ENCODE measurements around the gene RHOBTB3.

RHOBTB3 gene

DNA sequence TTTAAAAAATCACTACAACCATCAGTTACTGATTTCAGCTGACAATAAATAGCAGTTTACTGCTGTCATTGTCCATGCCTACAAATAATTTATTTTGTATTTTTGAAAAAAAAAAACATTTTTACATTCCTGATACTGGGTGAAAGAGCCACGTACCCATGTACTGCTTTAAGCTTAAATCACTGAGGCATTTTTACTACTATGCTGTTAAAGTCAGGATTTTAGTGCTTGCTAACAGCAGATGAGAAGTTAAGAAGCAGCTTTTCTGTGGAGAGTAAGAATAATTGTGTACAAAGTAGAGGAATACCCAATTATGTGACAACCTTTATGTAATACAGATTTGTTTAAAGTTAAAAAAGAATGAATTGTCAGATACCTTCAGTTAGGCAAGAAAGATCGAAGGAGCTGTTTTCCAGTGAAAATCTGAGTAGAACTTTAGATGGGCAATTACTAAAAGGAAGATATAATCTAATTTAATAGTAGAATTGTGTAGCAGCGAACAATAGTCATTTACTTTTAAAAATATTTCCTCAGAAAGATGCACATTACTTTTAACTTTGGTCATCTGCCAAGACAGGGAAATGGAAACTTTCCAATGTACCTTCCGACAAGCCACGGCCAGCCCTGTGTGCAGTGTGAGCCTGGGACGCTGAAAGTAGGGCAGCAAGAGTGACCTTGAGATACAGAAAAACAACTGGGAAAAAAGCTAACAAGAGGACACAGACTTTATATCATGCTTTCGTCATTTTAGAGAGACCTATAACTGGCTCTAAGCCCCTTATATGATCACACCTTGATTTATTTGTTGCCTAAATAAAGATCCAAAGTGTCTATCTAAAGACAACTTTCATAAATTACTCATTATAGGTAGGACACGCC lies 39.9 kb downstream of the RHOBTB3 start:
- DNase-seq (ENCODE audit: low spot score in 2 of 2) (no peak), ATAC-seq (replicated peaks; ENCODE audit: extremely low read depth, poor library complexity, severe bottlenecking) (no peak)
- Mint-ChIP-seq H3K9me3 (no peaks in the 10 kb centered on the region), H3K4me1 (peaks cover 5% of the 10 kb centered on the region), H3K4me3 (no peak overlapping the region), H3K27ac (ENCODE audit: low read depth) (no peak overlapping the region), H3K36me3 (ENCODE audit: insufficient read depth) (no peaks in the 10 kb centered on the region), H3K27me3 (no peaks in the 10 kb centered on the region)

DNA sequence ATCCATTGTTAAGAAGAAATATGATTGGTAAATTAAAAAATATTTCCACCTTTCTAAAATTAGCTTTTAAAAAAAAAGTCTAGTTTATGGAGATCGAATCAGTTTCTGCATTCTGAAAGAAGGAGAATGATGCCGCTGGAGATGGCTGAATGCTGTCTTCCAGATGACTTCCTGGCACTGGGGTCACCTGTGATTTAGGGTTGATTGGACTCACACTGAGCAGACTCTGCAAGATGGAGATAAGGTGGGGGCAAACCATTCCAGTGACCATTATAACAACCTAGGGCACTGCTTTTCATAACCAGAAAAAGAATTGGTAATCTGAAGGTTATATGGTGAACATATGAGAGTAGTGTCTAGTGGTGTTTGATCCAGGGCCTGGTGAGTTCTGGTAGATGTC lies 40.8 kb downstream of the RHOBTB3 start:
- DNase-seq (ENCODE audit: low spot score in 2 of 2) (no peak), ATAC-seq (replicated peaks; ENCODE audit: extremely low read depth, poor library complexity, severe bottlenecking) (no peak)
- Mint-ChIP-seq H3K4me1 (peaks cover 5% of the 10 kb centered on the region), H3K27me3 (no peaks in the 10 kb centered on the region), H3K4me3 (no peak overlapping the region), H3K9me3 (no peaks in the 10 kb centered on the region), H3K36me3 (ENCODE audit: insufficient read depth) (no peaks in the 10 kb centered on the region), H3K27ac (ENCODE audit: low read depth) (no peak overlapping the region)

DNA sequence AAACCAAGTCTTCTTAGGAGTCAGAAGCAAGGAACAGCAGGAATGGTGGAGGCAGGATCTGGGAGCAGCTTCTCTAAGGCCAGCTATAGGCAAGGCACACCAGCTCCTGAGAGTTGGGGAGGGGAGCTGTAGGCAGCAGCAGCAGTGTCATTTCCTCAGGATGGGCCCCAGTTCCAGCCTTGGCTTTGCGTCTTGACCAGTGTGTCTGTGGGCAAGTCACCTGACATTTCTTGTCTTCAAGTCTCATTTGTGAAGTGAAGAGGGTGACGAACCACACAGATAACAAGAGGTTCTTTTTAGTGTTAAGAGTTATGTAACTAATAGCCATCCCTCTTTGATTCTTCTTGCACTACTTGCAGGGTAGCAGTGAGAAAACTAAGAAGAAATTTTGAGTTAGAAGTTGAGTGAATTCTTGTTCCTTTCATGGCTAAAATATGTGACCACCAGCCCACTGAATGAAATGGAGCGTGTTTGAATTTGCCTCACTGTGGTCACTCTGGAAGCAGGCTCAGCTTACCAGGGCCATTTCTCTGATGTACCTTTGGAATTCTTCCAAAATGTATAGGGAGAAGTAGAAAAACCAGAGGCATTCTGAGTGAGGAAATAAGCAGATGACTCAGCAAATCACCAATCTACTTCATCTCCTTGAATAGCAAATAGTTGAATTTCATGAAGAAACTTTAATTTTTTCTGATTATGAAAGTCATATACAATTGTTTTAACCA lies 42.4 kb downstream of the RHOBTB3 start:
- DNase-seq (ENCODE audit: low spot score in 2 of 2): no peak
- peak; percentile 60 for ATAC-seq (replicated peaks; ENCODE audit: extremely low read depth, poor library complexity, severe bottlenecking)

DNA sequence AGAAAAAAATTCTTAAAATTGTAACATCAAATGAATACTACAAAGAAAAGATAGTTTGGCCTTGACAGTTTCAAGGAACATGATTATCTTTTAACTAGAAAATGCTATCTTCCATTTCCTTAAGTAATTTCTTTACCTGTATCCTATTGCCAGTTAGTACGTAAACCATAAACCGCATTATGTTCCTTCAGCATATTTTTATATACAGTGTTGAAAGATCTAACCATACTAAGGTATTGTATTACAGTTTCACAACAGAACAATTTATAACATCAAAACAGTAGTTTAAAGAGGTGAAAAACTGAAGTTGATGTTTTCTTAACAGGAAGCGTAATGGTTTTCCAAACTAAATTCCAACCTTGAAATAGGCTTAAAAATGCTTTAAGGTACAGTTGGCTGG lies 46.3 kb downstream of the RHOBTB3 start:
- H3K4me3 Mint-ChIP-seq: no peak overlapping the region
- H3K36me3 Mint-ChIP-seq (ENCODE audit: insufficient read depth): no peaks in the 10 kb centered on the region
- DNase-seq (ENCODE audit: low spot score in 2 of 2) (no peak), ATAC-seq (replicated peaks; ENCODE audit: extremely low read depth, poor library complexity, severe bottlenecking) (no peak)
- H3K27me3 Mint-ChIP-seq: no peaks in the 10 kb centered on the region
- H3K9me3 Mint-ChIP-seq: no peaks in the 10 kb centered on the region
- H3K4me1 Mint-ChIP-seq: peaks cover 17% of the 10 kb centered on the region
- H3K27ac Mint-ChIP-seq (ENCODE audit: low read depth): no peak overlapping the region

More for the DNA sequence above, 42.4 kb downstream of the RHOBTB3 start:
- no peaks in the 10 kb centered on the region for H3K27me3 Mint-ChIP-seq
- no peak overlapping the region for H3K4me3 Mint-ChIP-seq
- H3K36me3 Mint-ChIP-seq (ENCODE audit: insufficient read depth): no peaks in the 10 kb centered on the region
- H3K9me3 Mint-ChIP-seq: no peaks in the 10 kb centered on the region
- no peak overlapping the region for H3K27ac Mint-ChIP-seq (ENCODE audit: low read depth)
- peaks cover 5% of the 10 kb centered on the region for H3K4me1 Mint-ChIP-seq

DNA sequence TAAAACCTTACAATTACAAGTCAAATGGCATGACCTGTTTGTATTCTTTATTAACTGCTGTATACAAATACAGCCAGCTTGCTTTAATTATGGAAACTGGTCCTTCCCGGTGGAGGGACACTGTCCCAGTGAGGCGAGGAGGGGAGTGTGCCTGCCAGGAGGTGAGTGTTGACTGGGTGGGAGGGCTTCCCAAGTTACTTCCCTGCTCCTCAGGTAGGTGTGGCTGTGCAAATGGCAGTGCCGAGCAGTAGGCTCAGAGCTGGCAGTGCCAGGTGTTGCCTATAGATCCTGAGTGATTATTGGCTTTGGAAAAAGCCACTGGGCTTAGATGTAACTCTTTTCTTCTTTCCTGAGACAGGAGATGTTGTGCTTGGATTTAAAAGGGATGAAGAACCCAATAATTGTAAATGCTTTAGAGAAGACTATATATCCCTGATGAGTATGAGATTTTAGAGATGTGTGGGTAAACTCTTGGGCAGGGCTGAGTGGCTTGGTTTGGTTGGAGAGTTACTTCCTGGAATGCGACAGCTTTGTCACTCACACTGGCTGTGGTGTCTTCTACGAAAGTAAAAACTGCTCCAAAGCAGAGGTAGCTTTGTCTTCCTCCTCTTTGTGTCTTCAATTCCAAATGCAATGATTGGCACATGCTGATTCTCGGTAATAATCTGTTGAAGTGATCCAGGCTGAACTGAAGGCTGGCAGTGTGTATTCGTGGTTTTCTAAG lies 47.7 kb downstream of the RHOBTB3 start:
- no peak overlapping the region for H3K27ac Mint-ChIP-seq (ENCODE audit: low read depth)
- no peak for DNase-seq (ENCODE audit: low spot score in 2 of 2)
- H3K4me3 Mint-ChIP-seq: no peak overlapping the region
- H3K4me1 Mint-ChIP-seq: peaks cover 12% of the 10 kb centered on the region
- no peaks in the 10 kb centered on the region for H3K36me3 Mint-ChIP-seq (ENCODE audit: insufficient read depth)
- H3K9me3 Mint-ChIP-seq: no peaks in the 10 kb centered on the region
- no peak for ATAC-seq (replicated peaks; ENCODE audit: extremely low read depth, poor library complexity, severe bottlenecking)
- H3K27me3 Mint-ChIP-seq: no peaks in the 10 kb centered on the region

DNA sequence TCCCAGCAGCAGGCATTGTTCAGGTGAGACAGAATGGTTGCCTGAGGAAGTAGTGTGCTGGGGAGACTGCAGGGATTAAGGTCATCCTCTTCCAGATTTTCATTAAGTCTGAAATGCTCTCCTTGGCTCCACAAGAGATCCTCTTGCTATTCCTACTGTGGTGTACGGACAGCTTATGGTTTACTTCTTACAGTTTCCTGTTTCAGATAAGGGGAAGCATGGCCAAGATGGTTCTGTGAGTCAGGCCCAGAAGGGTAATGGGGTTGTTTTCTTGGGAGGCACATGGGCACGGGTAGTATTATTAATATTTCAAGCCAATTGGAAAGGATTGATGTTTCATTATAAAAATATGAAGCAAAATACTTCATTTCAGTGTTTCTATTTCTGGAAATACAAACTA lies 48.5 kb downstream of the RHOBTB3 start:
- Mint-ChIP-seq H3K27me3 (no peaks in the 10 kb centered on the region), H3K4me3 (no peak overlapping the region), H3K27ac (ENCODE audit: low read depth) (no peak overlapping the region), H3K36me3 (ENCODE audit: insufficient read depth) (no peaks in the 10 kb centered on the region), H3K4me1 (peaks cover 12% of the 10 kb centered on the region), H3K9me3 (no peaks in the 10 kb centered on the region)
- DNase-seq (ENCODE audit: low spot score in 2 of 2): no peak
- ATAC-seq (replicated peaks; ENCODE audit: extremely low read depth, poor library complexity, severe bottlenecking): no peak

DNA sequence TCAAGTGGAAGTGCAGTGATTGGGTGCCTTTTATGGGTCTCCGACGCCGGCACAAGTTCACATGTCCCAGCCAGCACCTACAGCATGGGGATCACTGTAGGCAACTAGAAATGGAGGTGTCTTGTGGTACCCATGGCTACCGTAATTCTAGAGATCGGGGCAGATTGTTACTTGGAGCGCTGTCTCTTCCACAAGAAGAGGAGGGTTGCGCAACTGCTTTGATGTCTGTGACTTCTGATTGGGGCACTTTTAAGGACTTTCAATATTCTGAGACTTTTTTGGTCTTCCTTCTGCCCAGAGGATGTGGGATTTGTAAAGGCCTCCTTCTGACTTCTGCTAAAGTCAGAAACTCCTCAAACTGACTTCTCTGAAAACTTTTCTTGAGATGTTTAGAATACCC lies 49.5 kb downstream of the RHOBTB3 start:
- Mint-ChIP-seq H3K9me3 (no peaks in the 10 kb centered on the region), H3K4me1 (peaks cover 13% of the 10 kb centered on the region), H3K27ac (ENCODE audit: low read depth) (no peak overlapping the region), H3K4me3 (no peak overlapping the region), H3K36me3 (ENCODE audit: insufficient read depth) (no peaks in the 10 kb centered on the region), H3K27me3 (no peaks in the 10 kb centered on the region)
- no peak for DNase-seq (ENCODE audit: low spot score in 2 of 2)
- no peak for ATAC-seq (replicated peaks; ENCODE audit: extremely low read depth, poor library complexity, severe bottlenecking)

DNA sequence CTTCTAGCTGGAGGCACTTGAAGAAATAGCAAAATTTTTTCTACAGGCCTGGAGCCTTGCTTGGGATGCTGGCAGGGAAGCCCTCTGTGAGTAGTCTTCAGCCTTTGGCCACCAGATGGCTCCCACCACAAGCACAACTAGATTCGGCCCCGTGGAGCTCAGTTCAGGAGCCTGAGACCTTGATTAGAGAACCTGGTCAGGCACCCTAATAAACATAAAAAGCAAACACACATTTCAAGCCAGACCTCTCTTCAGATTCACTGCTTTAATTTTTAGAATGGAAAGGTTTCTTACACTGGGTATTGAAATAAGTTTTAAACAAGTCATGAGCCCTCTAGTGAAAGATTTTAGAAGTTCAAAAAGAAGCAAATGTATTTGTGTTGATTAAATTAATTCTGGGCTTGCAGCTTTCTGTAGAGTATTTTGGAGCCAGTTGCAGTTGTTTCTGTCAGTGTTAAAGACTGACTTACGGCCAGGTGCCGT lies 50.0 kb downstream of the RHOBTB3 start:
- no peak overlapping the region for H3K27ac Mint-ChIP-seq (ENCODE audit: low read depth)
- peak overlapping the region; percentile 20 for H3K4me3 Mint-ChIP-seq
- no peaks in the 10 kb centered on the region for H3K36me3 Mint-ChIP-seq (ENCODE audit: insufficient read depth)
- H3K27me3 Mint-ChIP-seq: no peaks in the 10 kb centered on the region
- peaks cover 18% of the 10 kb centered on the region for H3K4me1 Mint-ChIP-seq
- no peaks in the 10 kb centered on the region for H3K9me3 Mint-ChIP-seq
- DNase-seq (ENCODE audit: low spot score in 2 of 2): peak; percentile 49 to 53
- ATAC-seq (replicated peaks; ENCODE audit: extremely low read depth, poor library complexity, severe bottlenecking): peak; percentile 81

DNA sequence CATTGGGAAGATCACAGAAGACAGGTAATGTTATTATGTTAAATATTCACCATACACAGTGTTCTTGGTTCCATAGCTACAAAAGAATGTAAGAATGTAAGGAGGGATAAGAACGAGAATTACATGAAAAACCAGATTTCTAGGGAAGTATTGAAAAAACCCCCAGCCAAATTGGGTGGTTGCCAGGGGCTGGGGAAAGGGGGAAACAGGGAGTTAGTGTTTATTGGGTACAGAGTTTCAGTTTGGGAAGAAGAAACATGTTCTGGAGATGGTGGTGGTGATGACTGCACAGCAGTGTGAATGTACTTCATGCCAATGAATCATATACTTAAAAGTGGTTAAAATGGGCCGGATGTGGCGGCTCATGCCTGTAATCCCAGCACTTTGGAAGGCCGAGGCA lies 51.0 kb downstream of the RHOBTB3 start:
- Mint-ChIP-seq H3K4me1 (peaks cover 18% of the 10 kb centered on the region), H3K27ac (ENCODE audit: low read depth) (no peak overlapping the region), H3K27me3 (no peaks in the 10 kb centered on the region), H3K4me3 (no peak overlapping the region), H3K9me3 (no peaks in the 10 kb centered on the region), H3K36me3 (ENCODE audit: insufficient read depth) (peaks cover 1% of the 10 kb centered on the region)
- ATAC-seq (replicated peaks; ENCODE audit: extremely low read depth, poor library complexity, severe bottlenecking) (no peak), DNase-seq (ENCODE audit: low spot score in 2 of 2) (no peak)

DNA sequence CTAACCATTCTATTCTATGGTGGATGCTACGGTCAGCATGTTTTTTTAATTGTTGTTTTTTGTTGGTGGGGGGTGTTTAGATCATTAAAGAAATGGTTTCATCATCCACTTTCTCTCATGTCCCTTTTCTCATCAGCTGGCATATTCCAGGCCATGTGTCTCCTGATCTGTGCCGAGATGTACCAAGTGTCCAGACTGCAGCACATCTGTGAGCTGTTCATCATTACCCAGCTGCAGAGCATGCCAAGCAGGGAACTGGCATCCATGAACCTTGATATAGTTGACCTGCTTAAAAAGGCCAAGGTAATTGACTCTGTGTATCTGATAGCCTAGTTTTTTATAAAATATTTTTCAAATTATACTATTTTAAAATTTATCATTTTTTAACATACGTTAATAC lies 52.5 kb downstream of the RHOBTB3 start:
- DNase-seq (ENCODE audit: low spot score in 2 of 2): no peak
- Mint-ChIP-seq H3K9me3 (no peaks in the 10 kb centered on the region), H3K36me3 (ENCODE audit: insufficient read depth) (peaks cover 1% of the 10 kb centered on the region), H3K4me3 (no peak overlapping the region), H3K27me3 (no peaks in the 10 kb centered on the region), H3K27ac (ENCODE audit: low read depth) (no peak overlapping the region), H3K4me1 (peaks cover 18% of the 10 kb centered on the region)
- no peak for ATAC-seq (replicated peaks; ENCODE audit: extremely low read depth, poor library complexity, severe bottlenecking)

DNA sequence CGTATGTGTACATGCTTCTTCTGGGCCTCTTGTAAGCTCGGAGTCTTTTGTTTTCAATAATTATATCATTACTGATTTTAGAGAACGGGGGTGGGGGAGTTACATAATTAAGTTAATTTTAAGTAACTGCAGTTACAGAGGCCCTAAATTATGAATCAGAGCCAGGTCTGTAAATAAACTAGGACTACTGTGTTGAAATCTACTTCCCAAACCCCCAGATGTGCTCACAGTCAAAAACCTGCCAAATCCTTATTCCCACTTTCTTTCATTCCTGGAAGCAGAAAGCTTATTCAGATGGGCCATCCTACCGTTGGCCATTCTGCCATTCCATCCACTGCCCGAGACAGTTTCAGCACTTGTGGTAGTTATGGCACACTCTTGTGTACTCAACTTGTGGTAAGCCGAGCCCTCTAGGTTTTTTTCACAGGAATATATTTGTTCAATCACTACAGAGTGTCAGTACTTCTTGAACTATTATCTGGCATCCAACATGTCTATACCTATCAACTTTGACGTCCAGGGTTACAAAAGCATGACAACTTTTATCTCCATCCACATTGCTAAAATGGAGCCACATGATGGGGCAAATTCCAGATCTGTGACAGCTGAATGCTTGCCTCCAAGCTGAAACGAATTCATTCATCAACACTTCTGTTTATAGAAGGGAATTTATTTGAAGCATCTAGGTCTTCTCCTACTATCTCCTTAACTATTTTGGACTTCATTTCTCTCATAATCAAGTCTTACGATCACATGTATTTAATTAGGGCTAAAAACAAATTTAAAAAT lies 53.6 kb downstream of the RHOBTB3 start:
- ATAC-seq (replicated peaks; ENCODE audit: extremely low read depth, poor library complexity, severe bottlenecking) (no peak), DNase-seq (ENCODE audit: low spot score in 2 of 2) (no peak)
- Mint-ChIP-seq H3K4me3 (no peak overlapping the region), H3K36me3 (ENCODE audit: insufficient read depth) (peaks cover 1% of the 10 kb centered on the region), H3K4me1 (peaks cover 12% of the 10 kb centered on the region), H3K27me3 (no peaks in the 10 kb centered on the region), H3K27ac (ENCODE audit: low read depth) (no peak overlapping the region), H3K9me3 (no peaks in the 10 kb centered on the region)

DNA sequence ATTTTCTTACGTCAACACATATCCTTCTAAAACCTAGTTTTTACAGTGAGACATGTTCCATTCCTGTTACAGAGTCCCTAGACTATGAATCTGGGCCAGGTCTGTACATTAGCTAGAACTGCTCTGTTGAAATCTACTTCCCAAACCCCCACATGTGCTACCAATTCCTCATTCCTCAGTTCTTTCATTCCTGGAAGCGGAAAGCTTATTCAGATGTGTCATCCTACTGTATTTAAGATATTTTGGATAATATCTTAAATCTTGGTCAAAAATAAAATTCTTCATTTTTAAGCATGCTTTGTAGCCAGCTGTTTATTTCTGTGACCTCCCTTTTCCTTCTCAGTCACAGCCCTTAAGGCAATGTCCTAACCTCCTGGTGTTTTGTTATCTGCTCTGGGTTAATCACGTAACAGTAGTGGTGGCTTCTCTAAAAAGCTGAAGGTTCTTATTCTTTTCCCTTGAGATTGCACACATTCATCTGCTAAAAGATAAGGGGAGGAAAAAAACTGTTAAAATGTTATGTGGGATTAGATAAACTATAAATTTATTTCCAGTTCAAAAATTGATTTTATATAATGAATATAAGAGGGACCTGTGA lies 55.8 kb downstream of the RHOBTB3 start:
- ATAC-seq (replicated peaks; ENCODE audit: extremely low read depth, poor library complexity, severe bottlenecking) (no peak), DNase-seq (ENCODE audit: low spot score in 2 of 2) (no peak)
- Mint-ChIP-seq H3K27me3 (no peaks in the 10 kb centered on the region), H3K36me3 (ENCODE audit: insufficient read depth) (peaks cover 1% of the 10 kb centered on the region), H3K27ac (ENCODE audit: low read depth) (no peak overlapping the region), H3K9me3 (no peaks in the 10 kb centered on the region), H3K4me1 (peaks cover 6% of the 10 kb centered on the region), H3K4me3 (no peak overlapping the region)

Data from central memory CD8-positive, alpha-beta T cell (primary cell).